ENCODE data around the gene CAMK1G. TPM values are rescaled to one million over a fixed set of nuclear protein-coding genes. Genes with fewer than 3 reads are reported as not detected.

The CAMK1G gene
- polyA plus RNA-seq, 1 of the 3 experiments (the other 2 are of a cell fraction), result 15.1 TPM

- TF ChIP-seq USF2 (IDR thresholded peaks at IDR 0.05; ENCODE audit: borderline replicate concordance, low read depth, low read length) (no peak), RXRA (IDR thresholded peaks at IDR 0.05; ENCODE audit: borderline replicate concordance, low read depth) (peak; percentile 92; the same call in 1 of the 2 replicates), FOXJ3 (CRISPR knock-in tag; IDR thresholded peaks at IDR 0.05) (no peak), GATA2 (CRISPR knock-in tag; IDR thresholded peaks at IDR 0.05) (no peak), RAD21 (IDR thresholded peaks at IDR 0.05; ENCODE audit: low read length) (no peak), TAF1 (IDR thresholded peaks at IDR 0.05; ENCODE audit: borderline replicate concordance, low read depth, low read length) (no peak), YY1 (IDR thresholded peaks at IDR 0.05; ENCODE audit: low read depth) (no peak), RFX5 (IDR thresholded peaks at IDR 0.05; ENCODE audit: low read length) (no peak), MEF2A (IDR thresholded peaks at IDR 0.05; ENCODE audit: borderline replicate concordance, low read depth) (peak; percentile 45; the same call in 1 of the 2 replicates), NFIC (IDR thresholded peaks at IDR 0.05; ENCODE audit: borderline replicate concordance) (peak; percentile 76), MAX (IDR thresholded peaks at IDR 0.05; ENCODE audit: low read depth) (peak; percentile 69)
These were observed 4.3 kb downstream of the CAMK1G start (continued) for GRCh38 chr1:209587789-209588188.

GRCh38 chr1:209589440-209589839 lies 5.9 kb downstream of the CAMK1G start:
- no peaks in the 10 kb centered on the region; the same call in 1 of the 2 replicates for H4K20me1 ChIP-seq (ENCODE audit: insufficient read depth)
- TF ChIP-seq EZH2phosphoT487 (IDR thresholded peaks at IDR 0.05; ENCODE audit: borderline replicate concordance, low read depth), result no peak
- TF ChIP-seq FOSL2 (IDR thresholded peaks at IDR 0.05; ENCODE audit: borderline replicate concordance, low read depth), result peak; percentile 39; the same call in 1 of the 2 replicates
- no peak for TF ChIP-seq USF1 (IDR thresholded peaks at IDR 0.05; ENCODE audit: borderline replicate concordance, low read depth)
- TF ChIP-seq CHD2 (IDR thresholded peaks at IDR 0.05; ENCODE audit: low read length, partially characterized antibody), result no peak
- TF ChIP-seq ELF1 (IDR thresholded peaks at IDR 0.05), result no peak
- no peak for TF ChIP-seq IRF3 (IDR thresholded peaks at IDR 0.05; ENCODE audit: low read depth, low read length)
- ChIA-PET CTCF (interaction anchor here (0.7 to 14.3 kb wide), 16 partner anchors 8 to 113 kb away, joined by 3 to 139 read pairs (median 12); partner anchors contain the start of genes CAMK1G and G0S2), POLR2A (no interaction called here)
- DNase-seq, result no peak
- H3K4me3 ChIP-seq (ENCODE audit: low read depth in 2 of 2, low read length in 1 of 2), result no peak overlapping the region
- H3K4me1 ChIP-seq (ENCODE audit: control insufficient read depth in 1 of 2, insufficient read depth in 2 of 2, low read depth in 1 of 2, low read length in 1 of 2), result peaks cover 11 to 55% of the 10 kb centered on the region in 2 experiments
- H3K27me3 ChIP-seq (ENCODE audit: insufficient read depth), result no peaks in the 10 kb centered on the region
- 89% methylated on average over 2 of the region's 2 CpGs for whole genome bisulfite sequencing (ENCODE audit: low lambda C conversion rate)
- no peaks in the 10 kb centered on the region for H3K9me2 ChIP-seq
- peaks cover 26% of the 10 kb centered on the region for H3K79me2 ChIP-seq (ENCODE audit: insufficient read depth)
- H2AFZ ChIP-seq (ENCODE audit: low read depth), result no peak overlapping the region
- peak overlapping the region in 1 of 2 experiments; percentile 27; a peak in 1 of 4 replicates for H3K27ac ChIP-seq (ENCODE audit: low read depth in 2 of 2, low read length in 1 of 2)
- no peaks in the 10 kb centered on the region for H3K9me3 ChIP-seq
- peak overlapping the region; percentile 87 for H3K4me2 ChIP-seq
- H3F3A ChIP-seq (replicated peaks; ENCODE audit: insufficient read depth), result peaks cover 28% of the 10 kb centered on the region
- peaks cover 0 to 11% of the 10 kb centered on the region in 2 experiments for H3K36me3 ChIP-seq (replicated peaks in 1 of 2; ENCODE audit: control insufficient read depth in 1 of 2, insufficient read depth in 2 of 2, low read length in 1 of 2)
- no peak overlapping the region for H3K9ac ChIP-seq

All from SK-N-SH (cell line).